H9 (cell line): ENCODE measurements around the gene SUCLG1. TPM values are rescaled to one million over a fixed set of nuclear protein-coding genes. Genes with fewer than 3 reads are reported as not detected.

ENCODE experiments used
- DNase-seq: peaks from one replicate; pipeline ENCODE4 v3.0.0-alpha.2; 2017
- H2AFZ ChIP-seq: one replicate; pipeline ENCODE4 v1.6.1; 2013; ENCODE audit warnings: mild to moderate bottlenecking, low read length, control low read depth, moderate library complexity
- H2AK5ac ChIP-seq: 2 replicates; pipeline ENCODE4 v1.6.1; 2013; ENCODE audit warnings: low read length, control low read depth, mixed read lengths; ENCODE audit not compliant: insufficient read length
- H2BK120ac ChIP-seq: one replicate; pipeline ENCODE4 v1.6.1; 2013; ENCODE audit warnings: low read depth, mild to moderate bottlenecking, low read length, control low read depth, inconsistent platforms; ENCODE audit not compliant: poor library complexity, severe bottlenecking
- H2BK12ac ChIP-seq: 2 replicates; pipeline ENCODE4 v1.6.1; 2013; ENCODE audit warnings: low read length, control low read depth, mixed read lengths, low read depth; ENCODE audit not compliant: insufficient read length
- H2BK15ac ChIP-seq: 2 replicates; pipeline ENCODE4 v1.6.1; 2013; ENCODE audit warnings: low read depth, low read length, control low read depth
- H2BK20ac ChIP-seq: one replicate; pipeline ENCODE4 v1.6.1; 2013; ENCODE audit warnings: low read depth, mild to moderate bottlenecking, low read length, control low read depth, inconsistent platforms; ENCODE audit not compliant: poor library complexity, severe bottlenecking
- H2BK5ac ChIP-seq: 2 replicates; pipeline ENCODE4 v1.6.1; 2013; ENCODE audit warnings: low read length, control low read depth, mixed read lengths; ENCODE audit not compliant: insufficient read length
- H3K14ac ChIP-seq: 2 replicates; pipeline ENCODE4 v1.6.1; 2013; ENCODE audit warnings: low read length, control low read depth; ENCODE audit not compliant: insufficient read depth
- H3K18ac ChIP-seq: 2 replicates; pipeline ENCODE4 v1.6.1; 2013; ENCODE audit warnings: low read depth, mild to moderate bottlenecking, mixed read lengths, low read length, control low read depth; ENCODE audit not compliant: insufficient read length
- H3K23ac ChIP-seq: 2 replicates; pipeline ENCODE4 v1.6.1; 2013; ENCODE audit warnings: low read length, control low read depth, mixed read lengths, low read depth; ENCODE audit not compliant: insufficient read length
- H3K23me2 ChIP-seq: 2 replicates; pipeline ENCODE4 v1.6.1; 2013; ENCODE audit warnings: low read depth, mild to moderate bottlenecking, mixed read lengths, low read length, control low read depth; ENCODE audit not compliant: insufficient read length, poor library complexity, severe bottlenecking
- H3K27ac ChIP-seq: 2 replicates; pipeline ENCODE4 v1.5.1; 2013; ENCODE audit warnings: low read length, control low read depth, mixed read lengths, low read depth; ENCODE audit not compliant: insufficient read length
- H3K27me3 ChIP-seq: 2 replicates; pipeline ENCODE4 v1.6.1; 2013; ENCODE audit warnings: low read length, control low read depth, inconsistent platforms; ENCODE audit not compliant: insufficient read depth
- H3K4ac ChIP-seq: 2 replicates; pipeline ENCODE4 v1.6.1; 2013; ENCODE audit warnings: low read depth, mild to moderate bottlenecking, control low read depth, inconsistent platforms, low read length, moderate library complexity
- H3K4me1 ChIP-seq: 2 replicates; pipeline ENCODE4 v1.6.1; 2013; ENCODE audit warnings: low read length, control low read depth, inconsistent platforms; ENCODE audit not compliant: insufficient read depth
- H3K4me2 ChIP-seq: 2 replicates; pipeline ENCODE4 v1.6.1; 2013; ENCODE audit warnings: low read length, control low read depth, mixed read lengths; ENCODE audit not compliant: insufficient read length, insufficient read depth
- H3K56ac ChIP-seq: 2 replicates; pipeline ENCODE4 v1.6.1; 2013; ENCODE audit warnings: low read depth, mild to moderate bottlenecking, mixed read lengths, low read length, control low read depth; ENCODE audit not compliant: insufficient read length
- H3K79me1 ChIP-seq: 2 replicates; pipeline ENCODE4 v1.6.1; 2013; ENCODE audit warnings: low read depth, mild to moderate bottlenecking, moderate library complexity, low read length, control low read depth, inconsistent platforms; ENCODE audit not compliant: insufficient read depth, poor library complexity, severe bottlenecking
- H3K79me2 ChIP-seq: 2 replicates; pipeline ENCODE4 v1.6.1; 2013; ENCODE audit warnings: low read length, control low read depth, inconsistent platforms; ENCODE audit not compliant: insufficient read depth
- H3K9ac ChIP-seq: 2 replicates; pipeline ENCODE4 v1.6.1; 2013; ENCODE audit warnings: low read length, control low read depth, mixed read lengths; ENCODE audit not compliant: insufficient read length; ENCODE audit errors: extremely low read depth
- H3K9me3 ChIP-seq: one replicate; pipeline ENCODE4 v1.6.1; 2013; ENCODE audit warnings: low read depth, low read length, inconsistent platforms; ENCODE audit not compliant: control insufficient read depth
- H3T11ph ChIP-seq: one replicate; pipeline ENCODE4 v1.6.1; 2013; ENCODE audit warnings: mild to moderate bottlenecking, low read length, control low read depth, inconsistent platforms
- H4K20me1 ChIP-seq: one replicate; pipeline ENCODE4 v1.6.1; 2013; ENCODE audit not compliant: control insufficient read depth, insufficient read length, insufficient read depth
- H4K5ac ChIP-seq: 2 replicates; pipeline ENCODE4 v1.6.1; 2013; ENCODE audit warnings: low read depth, mild to moderate bottlenecking, mixed read lengths, low read length, control low read depth; ENCODE audit not compliant: insufficient read length
- H4K8ac ChIP-seq: replicated peaks from 2 replicates; pipeline ENCODE4 v1.6.1; 2013; ENCODE audit warnings: low read length, control low read depth, mixed read lengths, low read depth; ENCODE audit not compliant: insufficient read length
- H4K91ac ChIP-seq: 2 replicates; pipeline ENCODE4 v1.6.1; 2013; ENCODE audit warnings: low read depth, mild to moderate bottlenecking, moderate library complexity, mixed read lengths, low read length, control low read depth; ENCODE audit not compliant: insufficient read length
- H3K27ac Mint-ChIP-seq, 3 experiments: 2 replicates in 2 of 3; 3 replicates in 1 of 3; pipeline ENCODE4 v1.8.0; 2020 to 2021; ENCODE audit warnings: mixed read lengths in 3 of 3, mild to moderate bottlenecking in 1 of 3, moderate library complexity in 1 of 3
- H3K27me3 Mint-ChIP-seq: 2 replicates; pipeline ENCODE4 v1.8.0; 2021; ENCODE audit warnings: low read depth, mild to moderate bottlenecking, moderate library complexity, mixed read lengths
- H3K36me3 Mint-ChIP-seq, 3 experiments: 2 replicates in 2 of 3; 3 replicates in 1 of 3; pipeline ENCODE4 v1.8.0; 2020 to 2021; ENCODE audit warnings: low read depth in 3 of 3, mixed read lengths in 3 of 3; ENCODE audit not compliant: insufficient read depth in 1 of 3
- H3K4me1 Mint-ChIP-seq, 2 experiments: 2 replicates each; pipeline ENCODE4 v1.8.0; 2020; ENCODE audit warnings: mixed read lengths in 2 of 2
- H3K4me3 Mint-ChIP-seq, 2 experiments: 2 replicates in 1 of 2; 3 replicates in 1 of 2; pipeline ENCODE4 v1.8.0; 2020 to 2021; ENCODE audit warnings: mild to moderate bottlenecking in 2 of 2, mixed read lengths in 2 of 2, moderate library complexity in 1 of 2
- H3K9me3 Mint-ChIP-seq, 2 experiments: 2 replicates in 1 of 2; 3 replicates in 1 of 2; pipeline ENCODE4 v1.8.0; 2020; ENCODE audit warnings: mild to moderate bottlenecking in 2 of 2, mixed read lengths in 2 of 2, moderate library complexity in 1 of 2
- WGBS: extraction: QIAGEN DNeasy Blood & Tissue Kit; methylation state at CpG from one replicate; pipeline ENCODE4 v1.1.7; 2013; ENCODE audit warnings: missing lambda C conversion rate, low lambda C conversion rate, mixed read lengths; ENCODE audit not compliant: insufficient read length; ENCODE audit errors: extremely low coverage; 5-methylcytosine and 5-hydroxymethylcytosine counted together
- total RNA-seq: library from RNA; stranded (reverse); gene quantifications from 2 replicates; pipeline ENCODE4 v1.2.1, GENCODE V29; 2021
- TF ChIP-seq, protein P1 (sequence below): fragments of 200-600 bp; sonication (generic); conservative IDR thresholded peaks from 3 replicates; pipeline ENCODE4 v1.8.0; 2021; ENCODE audit warnings: antibody characterized with exemption, mild to moderate bottlenecking

The SUCLG1 gene
- total RNA-seq, 1 experiment from 2014 or later = 40.0 TPM

DNA sequence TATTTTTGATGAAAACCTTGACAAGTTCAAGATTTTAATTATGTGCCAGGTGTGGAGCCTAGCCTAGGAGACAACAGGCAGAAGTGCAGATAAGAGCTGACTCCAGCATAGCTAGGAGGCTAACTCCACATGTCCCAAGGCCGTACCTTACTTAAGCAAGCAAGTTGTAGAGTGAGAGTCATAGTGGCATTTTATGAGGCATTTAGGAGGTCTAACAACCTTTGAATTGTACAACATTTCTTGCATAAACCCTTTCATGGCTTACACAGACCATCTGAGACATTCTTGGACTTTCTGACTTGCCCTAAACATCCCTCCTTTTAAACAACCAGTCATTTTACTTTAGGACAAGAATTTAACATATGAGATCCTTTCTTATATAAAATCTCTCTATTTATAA, 8.3 kb upstream of the SUCLG1 start:
- Histone ChIP-seq H4K8ac (no peak overlapping the region), H3K56ac (no peak overlapping the region), H2BK20ac (no peak overlapping the region), H3K27me3 (no peaks in the 10 kb centered on the region), H3T11ph (no peak overlapping the region), H3K79me2 (no peaks in the 10 kb centered on the region), H3K27ac (no peak overlapping the region), H3K9ac (no peak overlapping the region), H3K4ac (no peak overlapping the region), H3K4me1 (no peaks in the 10 kb centered on the region; the same call in 1 of the 2 replicates), H2AK5ac (no peak overlapping the region), H4K20me1 (no peaks in the 10 kb centered on the region), H3K18ac (no peak overlapping the region), H2BK12ac (no peak overlapping the region), H4K91ac (no peak overlapping the region), H3K14ac (no peak overlapping the region), H2BK5ac (no peak overlapping the region), H2BK120ac (no peak overlapping the region), H2BK15ac (no peak overlapping the region), H4K5ac (no peak overlapping the region), H3K23ac (no peak overlapping the region), H2AFZ (no peak overlapping the region), H3K79me1 (no peaks in the 10 kb centered on the region), H3K4me2 (no peak overlapping the region), H3K23me2 (no peaks in the 10 kb centered on the region), H3K9me3 (peaks cover 17% of the 10 kb centered on the region)
- DNase-seq = no peak
- WGBS = no CpG with 5 or more reads among the region's 1 CpG
- peaks cover 10 to 46% (median 27%) of the 10 kb centered on the region in 3 experiments for H3K36me3 Mint-ChIP-seq
- peaks cover 5 to 7% of the 10 kb centered on the region in 2 experiments for H3K4me1 Mint-ChIP-seq
- peaks cover 44 to 50% of the 10 kb centered on the region in 2 experiments for H3K9me3 Mint-ChIP-seq
- no peaks in the 10 kb centered on the region; the same call in 1 of the 2 replicates for H3K27me3 Mint-ChIP-seq
- H3K27ac Mint-ChIP-seq = no peak overlapping the region
- TF ChIP-seq, protein P1, sequence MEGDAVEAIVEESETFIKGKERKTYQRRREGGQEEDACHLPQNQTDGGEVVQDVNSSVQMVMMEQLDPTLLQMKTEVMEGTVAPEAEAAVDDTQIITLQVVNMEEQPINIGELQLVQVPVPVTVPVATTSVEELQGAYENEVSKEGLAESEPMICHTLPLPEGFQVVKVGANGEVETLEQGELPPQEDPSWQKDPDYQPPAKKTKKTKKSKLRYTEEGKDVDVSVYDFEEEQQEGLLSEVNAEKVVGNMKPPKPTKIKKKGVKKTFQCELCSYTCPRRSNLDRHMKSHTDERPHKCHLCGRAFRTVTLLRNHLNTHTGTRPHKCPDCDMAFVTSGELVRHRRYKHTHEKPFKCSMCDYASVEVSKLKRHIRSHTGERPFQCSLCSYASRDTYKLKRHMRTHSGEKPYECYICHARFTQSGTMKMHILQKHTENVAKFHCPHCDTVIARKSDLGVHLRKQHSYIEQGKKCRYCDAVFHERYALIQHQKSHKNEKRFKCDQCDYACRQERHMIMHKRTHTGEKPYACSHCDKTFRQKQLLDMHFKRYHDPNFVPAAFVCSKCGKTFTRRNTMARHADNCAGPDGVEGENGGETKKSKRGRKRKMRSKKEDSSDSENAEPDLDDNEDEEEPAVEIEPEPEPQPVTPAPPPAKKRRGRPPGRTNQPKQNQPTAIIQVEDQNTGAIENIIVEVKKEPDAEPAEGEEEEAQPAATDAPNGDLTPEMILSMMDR = no peak
- no peak overlapping the region for H3K4me3 Mint-ChIP-seq
